AG04450 (cell line): Measurements from ENCODE around the gene MOB3A. TPM values are rescaled to one million over a fixed set of nuclear protein-coding genes. Genes with fewer than 3 reads are reported as not detected.

Experiments
- CTCF ChIA-PET: fragments of 300-600, 350-600 bp; formaldehyde crosslinking; extraction: SDS; loops from one replicate; lab custom pipeline; 2022; ENCODE audit warnings: antibody characterized with exemption, inconsistent platforms; lab: Charles Lee
- POLR2A ChIA-PET: fragments of 350-600 bp; formaldehyde crosslinking; extraction: SDS; loops from one replicate; lab custom pipeline; 2021; ENCODE audit warnings: antibody characterized with exemption, inconsistent platforms; lab: Yijun Ruan, JAX
- DNase-seq: peaks from one replicate; pipeline ENCODE4 v3.0.0-alpha.2; 2011; ENCODE audit warnings: low read depth, low spot score
- H3K27ac ChIP-seq: one replicate; pipeline ENCODE4 v1.5.1; 2012; ENCODE audit warnings: low read depth, low read length, control low read depth
- H3K27me3 ChIP-seq: one replicate; pipeline ENCODE4 v1.6.0; 2012; ENCODE audit warnings: low read length; ENCODE audit not compliant: control insufficient read depth, insufficient read depth
- H3K4me3 ChIP-seq: 2 replicates; pipeline ENCODE4 v1.5.1; 2011; ENCODE audit warnings: mild to moderate bottlenecking, low read depth, low read length, control low read depth
- H3K9me3 ChIP-seq: 2 replicates; pipeline ENCODE4 v1.5.1; 2012; ENCODE audit warnings: low read length; ENCODE audit not compliant: control insufficient read depth, insufficient read depth
- CTCF ChIP-seq: IDR thresholded peaks from 2 replicates; pipeline ENCODE4 v1.5.1; 2011; ENCODE audit warnings: low read depth, low read length, control low read depth, inconsistent platforms
- polyA plus RNA-seq: library from polyadenylated mRNA; depleted of rRNA; stranded (reverse); fragments of >200 nt; gene quantifications from 2 replicates; pipeline ENCODE4 v1.2.3, GENCODE V29; 2011; rRNA removed
- small RNA-seq: library from RNA; depleted of rRNA; stranded (forward); fragments of <200 nt; gene quantifications from one replicate; pipeline ENCODE3, GENCODE V24; 2012; ENCODE audit warnings: low read depth; ENCODE audit not compliant: insufficient read length

Gene MOB3A
- polyA plus RNA-seq, 1 experiment, result 20.5 TPM

GRCh38 chr19:2027361-2027760 lies 68.8 kb downstream of the MOB3A start:
- TF ChIP-seq CTCF, result no peak
- CTCF ChIA-PET, result interaction anchor here (1.4 kb wide), 1 partner anchor 8 kb away, joined by 7 read pairs; no protein-coding TSS in a partner anchor
- Histone ChIP-seq H3K4me3 (no peak overlapping the region), H3K27ac (no peak overlapping the region), H3K27me3 (no peaks in the 10 kb centered on the region), H3K9me3 (peaks cover 5% of the 10 kb centered on the region; the same call in 1 of the 2 replicates)
- POLR2A ChIA-PET, result no interaction called here
- DNase-seq, result no peak

GRCh38 chr19:2026770-2027169 lies 69.4 kb downstream of the MOB3A start:
- no peak for DNase-seq
- Histone ChIP-seq H3K4me3 (no peak overlapping the region), H3K9me3 (peaks cover 5% of the 10 kb centered on the region; the same call in 1 of the 2 replicates), H3K27ac (no peak overlapping the region), H3K27me3 (peaks cover under 1% of the 10 kb centered on the region)
- TF ChIP-seq CTCF, result no peak
- ChIA-PET CTCF (interaction anchor here (0.7 kb wide), 1 partner anchor 42 kb away, joined by 5 read pairs; no protein-coding TSS in a partner anchor), POLR2A (no interaction called here)

GRCh38 chr19:2022289-2022688 lies 73.8 kb downstream of the MOB3A start:
- POLR2A ChIA-PET, result no interaction called here
- CTCF ChIA-PET, result no interaction called here

GRCh38 chr19:2021453-2022140 lies 74.5 kb downstream of the MOB3A start:
- POLR2A ChIA-PET, result no interaction called here
- no peak for TF ChIP-seq CTCF
- CTCF ChIA-PET, result interaction anchor here (3.8 kb wide), 1 partner anchor 49 kb away, joined by 35 read pairs; no protein-coding TSS in a partner anchor
- DNase-seq, result no peak
- Histone ChIP-seq H3K4me3 (no peak overlapping the region), H3K27ac (no peak overlapping the region), H3K27me3 (peaks cover 4% of the 10 kb centered on the region), H3K9me3 (peaks cover 5% of the 10 kb centered on the region; the same call in 1 of the 2 replicates)

More at GRCh38 chr19:2022289-2022688, 73.8 kb downstream of the MOB3A start:
- no peak for TF ChIP-seq CTCF
- Histone ChIP-seq H3K9me3 (peaks cover 5% of the 10 kb centered on the region; the same call in 1 of the 2 replicates), H3K4me3 (no peak overlapping the region), H3K27ac (no peak overlapping the region), H3K27me3 (peaks cover 4% of the 10 kb centered on the region)
- DNase-seq, result no peak

Small RNA genes lying within 50 kb of the gene (small RNA-seq; reads per million reads assigned to genes)
- not detected for gene AC007136.1

Other genes starting within 250 kb of the MOB3A start
- 5.4 and 8.4 TPM in 2 replicates for gene REXO1, start 247.8 kb downstream of the MOB3A start, polyA plus RNA-seq
- gene KLF16, start 232.7 kb downstream of the MOB3A start, polyA plus RNA-seq, result 3.4 and 4.4 TPM in 2 replicates
- gene ABHD17A, start 210.8 kb downstream of the MOB3A start, polyA plus RNA-seq, result 30.8 and 54.5 TPM in 2 replicates
- gene ADAT3, start 190.9 kb downstream of the MOB3A start, polyA plus RNA-seq, result 0.35 and 0.55 TPM in 2 replicates
- gene SCAMP4, start 190.9 kb downstream of the MOB3A start, polyA plus RNA-seq, result 6.7 and 10.7 TPM in 2 replicates
- 22.9 and 32.0 TPM in 2 replicates for gene CSNK1G2, start 155.2 kb downstream of the MOB3A start, polyA plus RNA-seq
- gene BTBD2, start 80.6 kb downstream of the MOB3A start, polyA plus RNA-seq, result 25.5 and 46.5 TPM in 2 replicates
- 31.1 and 35.4 TPM in 2 replicates for gene MKNK2, start 45.1 kb downstream of the MOB3A start, polyA plus RNA-seq
- 0.56 and 0.84 TPM in 2 replicates for gene IZUMO4, start 589 bp upstream of the MOB3A start, polyA plus RNA-seq
- gene AP3D1, start 55.2 kb upstream of the MOB3A start, polyA plus RNA-seq, result 68.2 and 94.4 TPM in 2 replicates
- gene DOT1L, start 67.6 kb upstream of the MOB3A start, polyA plus RNA-seq, result 3.2 and 4.3 TPM in 2 replicates
- gene PLEKHJ1, start 140.0 kb upstream of the MOB3A start, polyA plus RNA-seq, result 38.7 and 39.3 TPM in 2 replicates
- gene SF3A2, start 140.5 kb upstream of the MOB3A start, polyA plus RNA-seq, result 7.0 and 9.5 TPM in 2 replicates
- gene AMH, start 153.0 kb upstream of the MOB3A start, polyA plus RNA-seq, result not detected in 2 replicates
- not detected in 2 replicates for gene JSRP1, start 160.1 kb upstream of the MOB3A start, polyA plus RNA-seq
- 0.04 TPM in 1 of 2 replicates, not detected in the other for gene PEAK3, start 185.8 kb upstream of the MOB3A start, polyA plus RNA-seq
- gene LINGO3, start 211.8 kb upstream of the MOB3A start, polyA plus RNA-seq, result not detected in 2 replicates
- 137 and 192 TPM in 2 replicates for gene LSM7, start 232.3 kb upstream of the MOB3A start, polyA plus RNA-seq
- gene SPPL2B, start 232.4 kb upstream of the MOB3A start, polyA plus RNA-seq, result 9.9 and 15.7 TPM in 2 replicates